ENCODE measurements around the gene ASTN2.
"Not testable (repeated sequence)": the region's sequence is repeated elsewhere in the genome, so short reads cannot be mapped to it uniquely, and the experiment has no call there.

ASTN2 gene

GRCh38 chr9:116464987-116465571 is 949.8 kb downstream of the ASTN2 start:
- CTCF ChIA-PET: no interaction called here
- TF ChIP-seq, protein P1, sequence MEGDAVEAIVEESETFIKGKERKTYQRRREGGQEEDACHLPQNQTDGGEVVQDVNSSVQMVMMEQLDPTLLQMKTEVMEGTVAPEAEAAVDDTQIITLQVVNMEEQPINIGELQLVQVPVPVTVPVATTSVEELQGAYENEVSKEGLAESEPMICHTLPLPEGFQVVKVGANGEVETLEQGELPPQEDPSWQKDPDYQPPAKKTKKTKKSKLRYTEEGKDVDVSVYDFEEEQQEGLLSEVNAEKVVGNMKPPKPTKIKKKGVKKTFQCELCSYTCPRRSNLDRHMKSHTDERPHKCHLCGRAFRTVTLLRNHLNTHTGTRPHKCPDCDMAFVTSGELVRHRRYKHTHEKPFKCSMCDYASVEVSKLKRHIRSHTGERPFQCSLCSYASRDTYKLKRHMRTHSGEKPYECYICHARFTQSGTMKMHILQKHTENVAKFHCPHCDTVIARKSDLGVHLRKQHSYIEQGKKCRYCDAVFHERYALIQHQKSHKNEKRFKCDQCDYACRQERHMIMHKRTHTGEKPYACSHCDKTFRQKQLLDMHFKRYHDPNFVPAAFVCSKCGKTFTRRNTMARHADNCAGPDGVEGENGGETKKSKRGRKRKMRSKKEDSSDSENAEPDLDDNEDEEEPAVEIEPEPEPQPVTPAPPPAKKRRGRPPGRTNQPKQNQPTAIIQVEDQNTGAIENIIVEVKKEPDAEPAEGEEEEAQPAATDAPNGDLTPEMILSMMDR (IDR thresholded peaks at IDR 0.05; ENCODE audit: control extremely low read depth, extremely low read depth, low read depth, missing control alignments): no peak
- POLR2A ChIA-PET: no interaction called here
- DNase-seq (ENCODE audit: extremely low spot score): no peak

GRCh38 chr9:116464423-116464822 is 950.4 kb downstream of the ASTN2 start:
- TF ChIP-seq, protein P1 (IDR thresholded peaks at IDR 0.05; ENCODE audit: control extremely low read depth, extremely low read depth, low read depth, missing control alignments): no peak
- ChIA-PET POLR2A (no interaction called here), CTCF (no interaction called here)
- no peak for DNase-seq (ENCODE audit: extremely low spot score)

- CTCF ChIA-PET: interaction anchor here (1.2 to 2.4 kb wide), 2 partner anchors 11 to 55 kb away, joined by 3 to 8 read pairs; no protein-coding TSS in a partner anchor
Measured at GRCh38 chr9:116461632-116462031, 953.2 kb downstream of the ASTN2 start.

DNA sequence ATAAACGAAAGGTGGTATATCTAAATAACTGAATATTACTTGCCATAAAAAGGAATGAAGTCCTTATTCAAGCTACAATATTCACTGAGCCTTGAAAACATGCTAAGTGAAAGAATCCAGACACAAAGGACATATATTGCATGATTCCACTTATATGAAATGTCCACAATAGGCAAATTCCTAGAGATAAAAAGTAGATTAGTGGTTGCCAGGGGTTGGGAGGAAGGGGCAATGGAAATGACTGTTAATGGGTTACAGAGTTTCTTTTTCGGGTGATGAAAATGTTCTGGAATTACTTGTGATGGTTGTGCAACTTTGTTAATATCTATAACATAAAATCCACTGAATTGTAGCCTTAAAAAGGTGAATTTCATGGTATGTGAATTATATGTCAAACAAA is 954.8 kb downstream of the ASTN2 start:
- TF ChIP-seq, protein P1 (IDR thresholded peaks at IDR 0.05; ENCODE audit: control extremely low read depth, extremely low read depth, low read depth, missing control alignments): no peak
- POLR2A ChIA-PET: no interaction called here
- DNase-seq (ENCODE audit: extremely low spot score): no peak
- CTCF ChIA-PET: no interaction called here

More at GRCh38 chr9:116461632-116462031, 953.2 kb downstream of the ASTN2 start:
- TF ChIP-seq, protein P1 (IDR thresholded peaks at IDR 0.05; ENCODE audit: control extremely low read depth, extremely low read depth, low read depth, missing control alignments): no peak
- POLR2A ChIA-PET: no interaction called here
- no peak for DNase-seq (ENCODE audit: extremely low spot score)

GRCh38 chr9:116459576-116459975 is 955.3 kb downstream of the ASTN2 start:
- DNase-seq (ENCODE audit: extremely low spot score): no peak
- TF ChIP-seq, protein P1 (IDR thresholded peaks at IDR 0.05; ENCODE audit: control extremely low read depth, extremely low read depth, low read depth, missing control alignments): no peak
- POLR2A ChIA-PET: no interaction called here
- CTCF ChIA-PET: no interaction called here

GRCh38 chr9:116456490-116457088 is 958.3 kb downstream of the ASTN2 start:
- DNase-seq (ENCODE audit: extremely low spot score): no peak
- ChIA-PET POLR2A (no interaction called here), CTCF (no interaction called here)
- TF ChIP-seq, protein P1 (IDR thresholded peaks at IDR 0.05; ENCODE audit: control extremely low read depth, extremely low read depth, low read depth, missing control alignments): no peak

GRCh38 chr9:116454539-116454938 is 960.3 kb downstream of the ASTN2 start:
- CTCF ChIA-PET: interaction anchor here (1.2 kb wide), 1 partner anchor 20 kb away, joined by 4 read pairs; no protein-coding TSS in a partner anchor
- POLR2A ChIA-PET; DNase-seq (ENCODE audit: extremely low spot score): not testable (repeated sequence)

Data from GM10248 (cell line).